Smooth muscle cell (in vitro differentiated cells): Measurements from ENCODE around the gene FRAS1. TPM values are rescaled to one million over a fixed set of nuclear protein-coding genes. Genes with fewer than 3 reads are reported as not detected.

Experiments
- DNase-seq: peaks from one replicate; lab custom pipeline; 2025; ENCODE audit not compliant: unreplicated experiment; lab: John Stamatoyannopoulos, UW
- H2AFZ ChIP-seq: fragments of 200-600 bp; sonication (generic); 2 replicates; pipeline ENCODE4 v1.6.0; 2016; ENCODE audit warnings: antibody characterized with exemption, low read depth, mild to moderate bottlenecking
- H3F3A ChIP-seq: fragments of 200-600 bp; sonication (generic); 2 replicates; pipeline ENCODE4 v1.6.0; 2017; ENCODE audit warnings: antibody characterized with exemption, low read depth
- H3K27ac ChIP-seq: fragments of 200-600 bp; sonication (generic); 2 replicates; pipeline ENCODE4 v1.5.1; 2016; ENCODE audit warnings: low read depth, mild to moderate bottlenecking
- H3K27me3 ChIP-seq: fragments of 200-600 bp; sonication (generic); 2 replicates; pipeline ENCODE4 v1.6.1; 2016; ENCODE audit warnings: low read depth, mild to moderate bottlenecking
- H3K36me3 ChIP-seq: fragments of 200-600 bp; sonication (generic); 2 replicates; pipeline ENCODE4 v1.5.1; 2016; ENCODE audit warnings: low read depth
- H3K4me1 ChIP-seq: fragments of 200-600 bp; sonication (generic); 2 replicates; pipeline ENCODE4 v1.5.1; 2016; ENCODE audit warnings: low read depth
- H3K4me2 ChIP-seq: fragments of 200-600 bp; sonication (generic); 2 replicates; pipeline ENCODE4 v1.6.0; 2016; ENCODE audit warnings: mild to moderate bottlenecking
- H3K4me3 ChIP-seq: fragments of 200-600 bp; sonication (generic); 2 replicates; pipeline ENCODE4 v1.5.1; 2016; ENCODE audit warnings: mild to moderate bottlenecking
- H3K79me2 ChIP-seq: fragments of 200-600 bp; sonication (generic); 2 replicates; pipeline ENCODE4 v1.6.0; 2016; ENCODE audit warnings: low read depth, mild to moderate bottlenecking
- H3K9ac ChIP-seq: fragments of 200-600 bp; sonication (generic); 2 replicates; pipeline ENCODE4 v1.6.0; 2016; ENCODE audit warnings: low read depth
- H3K9me3 ChIP-seq: fragments of 200-600 bp; sonication (generic); replicated peaks from 2 replicates; pipeline ENCODE4 v1.5.1; 2016; ENCODE audit warnings: low read depth
- H4K20me1 ChIP-seq: fragments of 200-600 bp; sonication (generic); 2 replicates; pipeline ENCODE4 v1.6.0; 2016; ENCODE audit warnings: low read depth
- CTCF ChIP-seq: fragments of 200-600 bp; sonication (generic); IDR thresholded peaks from 2 replicates; pipeline ENCODE4 v1.5.1; 2017; ENCODE audit warnings: borderline replicate concordance, mild to moderate bottlenecking, antibody characterized with exemption; ENCODE audit not compliant: insufficient read depth, poor library complexity, severe bottlenecking
- WGBS: methylation state at CpG from one replicate; pipeline ENCODE4 v1.1.7; 2016; ENCODE audit warnings: low lambda C conversion rate; 5-methylcytosine and 5-hydroxymethylcytosine counted together
- polyA plus RNA-seq: library from polyadenylated mRNA; unstranded; fragments of >200 nt; fragmentation: Nextera tagmentation; extraction: Ambion mirVana; gene quantifications from 2 replicates; pipeline ENCODE4 v1.2.1, GENCODE V29; 2016
- total RNA-seq: library from RNA; depleted of rRNA; stranded (reverse); fragments of >200 nt; gene quantifications from 2 replicates; pipeline ENCODE4 v1.2.3, GENCODE V29; 2014

FRAS1 gene
- total and polyA plus RNA-seq, 2 experiments from 2014 or later: 0.55 to 8.1 TPM

GRCh38 chr4:78423790-78424189, 366.7 kb downstream of the FRAS1 start:
- no peaks in the 10 kb centered on the region for H3K79me2 ChIP-seq
- DNase-seq: no peak
- H3K9ac ChIP-seq: no peak overlapping the region
- WGBS: 52% methylated on average over 9 of the region's 9 CpGs
- no peak for TF ChIP-seq CTCF
- H3K4me2 ChIP-seq: peak overlapping the region; percentile 43
- H3K27me3 ChIP-seq: no peaks in the 10 kb centered on the region
- H3K9me3 ChIP-seq: no peaks in the 10 kb centered on the region
- H3F3A ChIP-seq: no peaks in the 10 kb centered on the region
- H3K27ac ChIP-seq: peak overlapping the region; percentile 28
- H3K4me1 ChIP-seq: peaks cover 4% of the 10 kb centered on the region
- no peaks in the 10 kb centered on the region for H3K36me3 ChIP-seq
- H3K4me3 ChIP-seq: no peak overlapping the region
- H2AFZ ChIP-seq: no peak overlapping the region
- H4K20me1 ChIP-seq: no peaks in the 10 kb centered on the region

GRCh38 chr4:78424461-78424860, 367.3 kb downstream of the FRAS1 start:
- no peak overlapping the region for H3K9ac ChIP-seq
- TF ChIP-seq CTCF: no peak

GRCh38 chr4:78426972-78427371, 369.8 kb downstream of the FRAS1 start:
- H3K9ac ChIP-seq: no peak overlapping the region
- H3K79me2 ChIP-seq: no peaks in the 10 kb centered on the region
- no peaks in the 10 kb centered on the region for H3K27me3 ChIP-seq
- no peak overlapping the region for H2AFZ ChIP-seq
- no peaks in the 10 kb centered on the region for H3K36me3 ChIP-seq
- H3K4me2 ChIP-seq: no peak overlapping the region
- TF ChIP-seq CTCF: no peak
- no peaks in the 10 kb centered on the region for H3K9me3 ChIP-seq
- H3K4me3 ChIP-seq: no peak overlapping the region
- no peak for DNase-seq
- peaks cover 4% of the 10 kb centered on the region for H3K4me1 ChIP-seq
- 81% methylated on average over 2 of the region's 2 CpGs for WGBS
- H4K20me1 ChIP-seq: no peaks in the 10 kb centered on the region
- no peak overlapping the region for H3K27ac ChIP-seq
- no peaks in the 10 kb centered on the region for H3F3A ChIP-seq

More at GRCh38 chr4:78424461-78424860, 367.3 kb downstream of the FRAS1 start:
- Histone ChIP-seq H3K36me3 (no peaks in the 10 kb centered on the region), H3K9me3 (no peaks in the 10 kb centered on the region), H3K27me3 (no peaks in the 10 kb centered on the region), H3K27ac (no peak overlapping the region), H2AFZ (no peak overlapping the region), H3F3A (no peaks in the 10 kb centered on the region), H3K4me2 (no peak overlapping the region), H3K4me1 (peaks cover 4% of the 10 kb centered on the region), H3K4me3 (no peak overlapping the region), H3K79me2 (no peaks in the 10 kb centered on the region), H4K20me1 (no peaks in the 10 kb centered on the region)
- no peak for DNase-seq

- Histone ChIP-seq H3K4me2 (no peak overlapping the region), H3K36me3 (no peaks in the 10 kb centered on the region), H3K79me2 (no peaks in the 10 kb centered on the region), H4K20me1 (no peaks in the 10 kb centered on the region), H3K9ac (no peak overlapping the region), H3K4me1 (peaks cover 18% of the 10 kb centered on the region), H3K4me3 (no peak overlapping the region), H2AFZ (no peak overlapping the region), H3K27me3 (no peaks in the 10 kb centered on the region), H3F3A (no peaks in the 10 kb centered on the region), H3K9me3 (no peaks in the 10 kb centered on the region), H3K27ac (no peak overlapping the region)
- DNase-seq: no peak
- WGBS: 97% methylated on average over 6 of the region's 6 CpGs
- TF ChIP-seq CTCF: no peak
Measured at GRCh38 chr4:78428996-78429395, 371.9 kb downstream of the FRAS1 start.
